Measurements from ENCODE around the gene WIPF2.
A peak's percentile ranks its signal among the peaks of the same experiment; 100 is the strongest.

WIPF2 gene

DNA sequence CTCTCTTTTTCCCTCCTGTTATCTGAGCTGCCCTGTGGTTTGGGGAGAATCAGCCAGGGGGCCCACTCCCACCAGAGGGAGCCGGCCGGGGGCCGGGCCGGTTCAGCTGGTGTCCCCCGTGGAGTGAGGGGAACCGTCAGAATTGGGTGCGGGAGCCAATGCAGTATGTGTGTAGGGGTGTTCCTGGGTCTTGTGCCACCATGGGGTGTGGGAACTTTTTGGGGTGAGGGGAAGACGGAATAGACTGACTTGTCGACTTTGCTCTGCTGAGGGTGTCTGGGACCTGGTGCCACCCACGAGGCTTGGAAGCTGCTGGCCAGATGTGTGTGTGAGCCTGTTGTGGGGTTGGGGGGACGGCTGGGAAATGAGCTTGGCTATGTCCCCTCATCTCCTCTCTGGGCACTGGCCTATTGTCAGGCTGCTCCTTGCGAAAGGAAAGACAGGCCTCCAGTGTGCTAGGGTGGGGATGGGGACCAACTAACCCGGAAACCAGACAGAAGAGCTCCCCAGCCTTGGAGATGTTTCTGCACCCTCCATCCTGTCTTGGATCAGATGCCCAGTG lies 99.8 kb downstream of the WIPF2 start:
- H3K27ac ChIP-seq (ENCODE audit: low read depth, low read length) = peak overlapping the region; percentile 46

GRCh38 chr17:40319651-40320540 lies 100.8 kb downstream of the WIPF2 start:
- no peaks in the 10 kb centered on the region for H3K36me3 ChIP-seq (ENCODE audit: low read length)
- no peaks in the 10 kb centered on the region for H4K20me1 ChIP-seq (ENCODE audit: low read depth, low read length)
- peak overlapping the region; percentile 87 for H3K27ac ChIP-seq (ENCODE audit: low read depth, low read length)

More for the DNA sequence above, 99.8 kb downstream of the WIPF2 start:
- Histone ChIP-seq H3K9me2 (replicated peaks; ENCODE audit: insufficient read depth, low read length) (no peaks in the 10 kb centered on the region), H3K36me3 (ENCODE audit: low read length) (no peaks in the 10 kb centered on the region), H3F3A (ENCODE audit: insufficient read depth) (peaks cover 13% of the 10 kb centered on the region), H3K27me3 (ENCODE audit: low read length) (no peaks in the 10 kb centered on the region), H3K9me3 (ENCODE audit: insufficient read depth, low read length) (no peaks in the 10 kb centered on the region), H4K20me1 (ENCODE audit: low read depth, low read length) (no peaks in the 10 kb centered on the region), H2AFZ (ENCODE audit: low read depth, low read length, severe bottlenecking) (no peak overlapping the region), H3K4me3 (ENCODE audit: insufficient read depth, low read length, poor library complexity, severe bottlenecking) (peak overlapping the region; percentile 73), H3K9ac (ENCODE audit: low read length) (peak overlapping the region; percentile 74), H3K4me2 (ENCODE audit: low read depth, low read length, poor library complexity, severe bottlenecking) (peak overlapping the region; percentile 81), H3K79me2 (ENCODE audit: insufficient read depth, low read length) (peaks cover 34% of the 10 kb centered on the region; the same call in 1 of the 2 replicates)
- no peak for TF ChIP-seq EZH2phosphoT487 (conservative IDR thresholded peaks at IDR 0.05; ENCODE audit: low read length)
- TF ChIP-seq CTCF (IDR thresholded peaks at IDR 0.05; ENCODE audit: insufficient read depth, low read length, poor library complexity, severe bottlenecking) = no peak

GRCh38 chr17:40320756-40321523 lies 101.8 kb downstream of the WIPF2 start:
- Histone ChIP-seq H3K79me2 (ENCODE audit: insufficient read depth, low read length) (peaks cover 38% of the 10 kb centered on the region; the same call in 1 of the 2 replicates), H3K27ac (ENCODE audit: low read depth, low read length) (peak overlapping the region; percentile 87), H3K27me3 (ENCODE audit: low read length) (no peaks in the 10 kb centered on the region), H3K9me3 (ENCODE audit: insufficient read depth, low read length) (no peaks in the 10 kb centered on the region), H2AFZ (ENCODE audit: low read depth, low read length, severe bottlenecking) (no peak overlapping the region), H3F3A (ENCODE audit: insufficient read depth) (peaks cover 27% of the 10 kb centered on the region), H3K9me2 (replicated peaks; ENCODE audit: insufficient read depth, low read length) (no peaks in the 10 kb centered on the region), H3K4me3 (ENCODE audit: insufficient read depth, low read length, poor library complexity, severe bottlenecking) (no peak overlapping the region), H3K4me2 (ENCODE audit: low read depth, low read length, poor library complexity, severe bottlenecking) (peak overlapping the region; percentile 81), H3K9ac (ENCODE audit: low read length) (peak overlapping the region; percentile 74; the same call in 1 of the 2 replicates), H4K20me1 (ENCODE audit: low read depth, low read length) (no peaks in the 10 kb centered on the region), H3K36me3 (ENCODE audit: low read length) (no peaks in the 10 kb centered on the region)
- TF ChIP-seq EZH2phosphoT487 (conservative IDR thresholded peaks at IDR 0.05; ENCODE audit: low read length) = no peak
- TF ChIP-seq CTCF (IDR thresholded peaks at IDR 0.05; ENCODE audit: insufficient read depth, low read length, poor library complexity, severe bottlenecking) = no peak

More at GRCh38 chr17:40319651-40320540, 100.8 kb downstream of the WIPF2 start:
- no peaks in the 10 kb centered on the region for H3K9me2 ChIP-seq (replicated peaks; ENCODE audit: insufficient read depth, low read length)
- H3K9ac ChIP-seq (ENCODE audit: low read length) = peak overlapping the region; percentile 74
- peak overlapping the region; percentile 81 for H3K4me2 ChIP-seq (ENCODE audit: low read depth, low read length, poor library complexity, severe bottlenecking)
- no peaks in the 10 kb centered on the region for H3K9me3 ChIP-seq (ENCODE audit: insufficient read depth, low read length)
- no peak overlapping the region for H2AFZ ChIP-seq (ENCODE audit: low read depth, low read length, severe bottlenecking)
- TF ChIP-seq CTCF (IDR thresholded peaks at IDR 0.05; ENCODE audit: insufficient read depth, low read length, poor library complexity, severe bottlenecking) = no peak
- no peak for TF ChIP-seq EZH2phosphoT487 (conservative IDR thresholded peaks at IDR 0.05; ENCODE audit: low read length)
- no peaks in the 10 kb centered on the region for H3K27me3 ChIP-seq (ENCODE audit: low read length)
- H3K4me3 ChIP-seq (ENCODE audit: insufficient read depth, low read length, poor library complexity, severe bottlenecking) = peak overlapping the region; percentile 73
- H3F3A ChIP-seq (ENCODE audit: insufficient read depth) = peaks cover 20% of the 10 kb centered on the region
- H3K79me2 ChIP-seq (ENCODE audit: insufficient read depth, low read length) = peaks cover 34% of the 10 kb centered on the region; the same call in 1 of the 2 replicates
